Measurements from ENCODE around the gene ATPAF2.

The ATPAF2 gene

DNA sequence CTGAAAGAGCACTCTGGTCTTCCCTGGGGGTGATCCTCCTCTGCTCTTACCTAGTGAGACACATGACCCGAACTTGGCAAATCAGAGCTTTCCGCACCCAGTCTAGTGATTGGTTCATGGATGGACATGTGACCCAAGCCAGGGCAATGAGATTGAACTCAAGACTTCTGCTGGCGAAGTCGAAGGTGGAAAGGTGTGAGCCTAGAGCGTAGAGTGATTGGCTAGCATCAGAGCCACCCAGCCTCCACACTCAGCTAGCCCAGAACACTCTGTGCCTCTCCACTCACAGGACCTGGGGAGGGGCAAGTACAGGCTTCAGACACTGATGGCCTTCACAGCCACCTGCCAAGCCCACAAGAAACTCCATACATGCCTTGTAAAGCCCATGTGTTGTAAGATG lies 17.6 kb downstream of the ATPAF2 start:
- no peak for DNase-seq (ENCODE audit: extremely low read depth, low read depth)

DNA sequence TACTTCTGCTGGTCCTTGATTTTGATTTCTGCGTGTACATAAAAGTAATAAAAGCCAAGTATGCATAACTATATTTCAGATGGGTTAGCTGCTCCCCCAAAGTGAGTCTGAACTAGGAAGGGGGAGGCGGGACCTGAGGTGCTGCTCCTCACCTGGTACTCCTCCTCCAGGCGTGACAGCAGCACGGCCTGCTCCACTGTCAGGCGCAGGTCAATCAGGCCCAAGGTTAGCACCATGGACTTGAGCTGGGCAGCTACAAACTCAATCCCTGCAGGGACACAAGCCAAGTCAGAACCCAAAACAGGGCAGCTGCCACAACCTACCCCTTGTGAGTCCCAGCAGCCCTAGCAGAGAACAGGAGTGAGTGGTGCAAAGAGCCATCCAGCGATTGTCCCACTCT lies 18.0 kb downstream of the ATPAF2 start:
- no peak for DNase-seq (ENCODE audit: extremely low read depth, low read depth)
- TF ChIP-seq, protein P1, sequence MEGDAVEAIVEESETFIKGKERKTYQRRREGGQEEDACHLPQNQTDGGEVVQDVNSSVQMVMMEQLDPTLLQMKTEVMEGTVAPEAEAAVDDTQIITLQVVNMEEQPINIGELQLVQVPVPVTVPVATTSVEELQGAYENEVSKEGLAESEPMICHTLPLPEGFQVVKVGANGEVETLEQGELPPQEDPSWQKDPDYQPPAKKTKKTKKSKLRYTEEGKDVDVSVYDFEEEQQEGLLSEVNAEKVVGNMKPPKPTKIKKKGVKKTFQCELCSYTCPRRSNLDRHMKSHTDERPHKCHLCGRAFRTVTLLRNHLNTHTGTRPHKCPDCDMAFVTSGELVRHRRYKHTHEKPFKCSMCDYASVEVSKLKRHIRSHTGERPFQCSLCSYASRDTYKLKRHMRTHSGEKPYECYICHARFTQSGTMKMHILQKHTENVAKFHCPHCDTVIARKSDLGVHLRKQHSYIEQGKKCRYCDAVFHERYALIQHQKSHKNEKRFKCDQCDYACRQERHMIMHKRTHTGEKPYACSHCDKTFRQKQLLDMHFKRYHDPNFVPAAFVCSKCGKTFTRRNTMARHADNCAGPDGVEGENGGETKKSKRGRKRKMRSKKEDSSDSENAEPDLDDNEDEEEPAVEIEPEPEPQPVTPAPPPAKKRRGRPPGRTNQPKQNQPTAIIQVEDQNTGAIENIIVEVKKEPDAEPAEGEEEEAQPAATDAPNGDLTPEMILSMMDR (IDR thresholded peaks at IDR 0.05; ENCODE audit: low read depth, low read length), result no peak

More for the DNA sequence above, 17.6 kb downstream of the ATPAF2 start:
- TF ChIP-seq, protein P1 (IDR thresholded peaks at IDR 0.05; ENCODE audit: low read depth, low read length), result no peak

DNA sequence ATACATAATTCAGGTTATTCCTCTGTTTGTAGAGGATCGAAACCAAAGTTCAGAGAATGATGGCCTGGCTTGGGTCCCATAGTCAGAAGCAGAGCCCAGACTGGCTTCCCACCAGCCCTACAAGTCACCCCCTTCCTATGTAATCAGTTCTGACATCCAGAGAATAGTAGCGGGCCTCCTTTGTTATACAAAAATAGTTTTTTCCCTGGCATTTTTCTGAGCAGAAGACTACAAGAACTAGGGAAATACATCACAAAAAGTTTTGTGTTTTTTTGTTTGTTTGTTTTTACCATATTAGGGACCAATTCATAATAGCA lies 19.2 kb downstream of the ATPAF2 start:
- TF ChIP-seq, protein P1 (IDR thresholded peaks at IDR 0.05; ENCODE audit: low read depth, low read length), result no peak
- no peak for DNase-seq (ENCODE audit: extremely low read depth, low read depth)

DNA sequence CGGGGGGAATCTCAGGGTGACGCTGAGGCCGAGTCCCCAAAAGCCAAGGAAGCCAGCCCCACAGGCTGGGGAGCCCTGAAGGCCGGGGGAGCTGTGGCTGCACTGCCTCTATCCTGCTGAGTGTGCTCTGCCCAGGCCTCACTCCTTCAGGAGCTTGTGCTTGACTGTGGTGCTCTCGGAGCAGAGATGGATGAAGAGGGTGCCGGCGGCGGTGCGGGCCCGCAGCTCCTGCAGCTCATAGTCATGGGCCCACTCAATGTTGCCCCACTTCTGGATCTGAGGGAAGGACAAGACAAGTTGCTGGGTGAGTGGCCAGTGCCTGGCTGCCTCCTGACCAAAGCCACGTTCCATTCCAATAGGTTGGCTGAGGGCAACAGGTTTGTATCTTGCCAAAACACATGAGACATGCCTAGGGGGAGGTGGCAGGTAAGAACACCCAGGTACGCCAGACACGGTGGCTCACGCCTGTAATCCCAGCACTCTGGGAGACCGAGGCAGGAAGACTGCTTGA lies 20.5 kb downstream of the ATPAF2 start:
- TF ChIP-seq, protein P1 (IDR thresholded peaks at IDR 0.05; ENCODE audit: low read depth, low read length), result no peak
- DNase-seq (ENCODE audit: extremely low read depth, low read depth), result no peak

DNA sequence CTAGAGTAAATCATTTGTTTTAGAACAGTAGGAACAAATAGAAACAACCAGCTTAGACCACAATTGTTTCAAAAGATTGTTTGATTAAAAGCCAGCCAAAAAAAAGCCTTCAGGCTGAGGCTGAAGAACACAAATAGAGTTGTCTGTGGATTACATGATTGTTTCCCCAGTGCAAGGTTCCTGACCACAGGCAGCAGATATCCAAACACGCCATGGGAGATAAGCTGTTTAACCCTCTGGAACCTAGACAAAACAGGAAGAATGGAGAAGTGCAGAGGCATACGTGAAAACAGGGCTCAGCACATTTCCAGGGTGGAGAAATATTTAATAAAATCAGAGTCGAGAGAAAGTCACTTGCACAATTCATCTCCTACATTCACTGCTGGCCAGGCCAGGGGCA lies 21.0 kb downstream of the ATPAF2 start:
- no peak for DNase-seq (ENCODE audit: extremely low read depth, low read depth)
- TF ChIP-seq, protein P1 (IDR thresholded peaks at IDR 0.05; ENCODE audit: low read depth, low read length), result no peak

DNA sequence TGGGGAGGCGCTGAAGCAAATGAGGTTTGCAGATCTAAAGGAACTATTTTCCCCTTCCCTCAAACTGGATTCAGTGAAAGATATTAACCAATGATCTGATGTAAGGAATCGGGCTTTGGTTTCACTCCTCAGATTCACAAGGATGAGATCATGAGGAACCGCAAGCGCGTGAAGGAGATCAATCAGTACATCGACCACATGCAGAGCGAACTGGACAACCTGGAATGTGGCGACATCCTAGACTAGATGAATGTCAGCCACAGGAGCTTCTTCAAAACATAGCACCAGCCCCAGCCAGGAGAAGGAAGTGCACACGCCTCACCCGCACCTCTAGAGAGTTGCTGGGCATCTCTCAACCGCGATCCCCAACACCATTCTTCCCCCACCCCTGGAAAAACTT lies 22.5 kb downstream of the ATPAF2 start:
- TF ChIP-seq, protein P1 (IDR thresholded peaks at IDR 0.05; ENCODE audit: low read depth, low read length), result no peak
- DNase-seq (ENCODE audit: extremely low read depth, low read depth), result no peak

DNA sequence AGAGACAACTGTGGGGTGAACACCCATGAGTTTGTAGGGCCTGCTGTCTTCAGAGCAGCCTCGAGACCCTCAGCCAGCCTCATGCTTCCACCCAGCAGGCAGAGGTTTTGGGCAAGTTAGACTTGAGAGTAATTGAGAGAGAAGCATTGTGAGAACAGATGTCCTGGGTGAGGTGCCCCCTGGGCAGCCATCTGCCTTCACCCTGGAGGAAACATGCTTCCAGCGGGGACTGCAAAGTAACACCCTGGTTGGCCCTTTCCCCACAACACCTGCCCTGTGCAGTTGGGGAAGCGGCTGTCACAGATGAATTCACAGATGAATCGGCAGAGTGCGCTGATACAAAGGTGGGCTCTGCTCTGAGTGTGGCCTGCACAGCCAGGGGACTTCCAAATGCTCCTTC lies 23.4 kb downstream of the ATPAF2 start:
- DNase-seq (ENCODE audit: extremely low read depth, low read depth), result no peak
- TF ChIP-seq, protein P1 (IDR thresholded peaks at IDR 0.05; ENCODE audit: low read depth, low read length), result no peak

Measured in AG09319 (cell line).